Measurements from ENCODE around the gene QPCT.
"Not testable (repeated sequence)": the region's sequence is repeated elsewhere in the genome, so short reads cannot be mapped to it uniquely, and the experiment has no call there.

Gene QPCT

GRCh38 chr2:37344453-37345361 is at the start of gene QPCT:
Gene QPCT (plus strand): TSS chr2:37344630. CDS start chr2:37344732, 102 bp downstream.
- DNase-seq = peak; percentile 61

GRCh38 chr2:37294858-37295257 is 49.6 kb upstream of the QPCT start:
- not testable (repeated sequence) for DNase-seq

- DNase-seq = no peak
Measured at GRCh38 chr2:37295469-37296073, 48.9 kb upstream of the QPCT start.

GRCh38 chr2:37297632-37298031 is 46.8 kb upstream of the QPCT start:
- no peak for DNase-seq

GRCh38 chr2:37300146-37300545 is 44.3 kb upstream of the QPCT start:
- DNase-seq = no peak

- DNase-seq = no peak
Measured at GRCh38 chr2:37300578-37300977, 43.9 kb upstream of the QPCT start.

- no peak for DNase-seq
Measured at GRCh38 chr2:37301408-37301807, 43.0 kb upstream of the QPCT start.

GRCh38 chr2:37302701-37303252 is 41.7 kb upstream of the QPCT start:
- no peak for DNase-seq

- peak; percentile 39 for DNase-seq
Measured at GRCh38 chr2:37306024-37306423, 38.4 kb upstream of the QPCT start.

GRCh38 chr2:37307500-37307899 is 36.9 kb upstream of the QPCT start:
- no peak for DNase-seq

GRCh38 chr2:37315364-37315763 is 29.1 kb upstream of the QPCT start:
- no peak for DNase-seq

GRCh38 chr2:37316181-37316580 is 28.2 kb upstream of the QPCT start:
- DNase-seq = no peak

- DNase-seq = no peak
Measured at GRCh38 chr2:37317746-37318145, 26.7 kb upstream of the QPCT start.

- DNase-seq = no peak
Measured at GRCh38 chr2:37318401-37318800, 26.0 kb upstream of the QPCT start.

- DNase-seq = no peak
Measured at GRCh38 chr2:37319754-37320609, 24.4 kb upstream of the QPCT start.

- DNase-seq = no peak
Measured at GRCh38 chr2:37321029-37321682, 23.3 kb upstream of the QPCT start.

- DNase-seq = no peak
Measured at GRCh38 chr2:37322368-37322767, 22.1 kb upstream of the QPCT start.

- no peak for DNase-seq
Measured at GRCh38 chr2:37323176-37323780, 21.2 kb upstream of the QPCT start.

- DNase-seq = no peak
Measured at GRCh38 chr2:37323781-37324535, 20.5 kb upstream of the QPCT start.

GRCh38 chr2:37324536-37324785 is 20.0 kb upstream of the QPCT start:
- DNase-seq = no peak

GRCh38 chr2:37324786-37325624 is 19.4 kb upstream of the QPCT start, which contains the start of gene PRKD3:
Gene PRKD3 (minus strand): TSS chr2:37324833. CDS start chr2:37316524, 8,309 bp downstream.
- DNase-seq = peak; percentile 57

Measured in NCI-H510A (cell line).